ENCODE results near the gene MED13L.

The MED13L gene

GRCh38 chr12:116313194-116313927 lies 35.9 kb upstream of the MED13L start:
- Histone ChIP-seq H3F3A (ENCODE audit: insufficient read depth) (no peaks in the 10 kb centered on the region), H3K4me3 (ENCODE audit: insufficient read depth, low read length, poor library complexity, severe bottlenecking) (no peak overlapping the region), H3K27ac (ENCODE audit: low read depth, low read length) (no peak overlapping the region), H3K36me3 (ENCODE audit: low read length) (no peaks in the 10 kb centered on the region), H2AFZ (ENCODE audit: low read depth, low read length, severe bottlenecking) (no peak overlapping the region), H3K27me3 (ENCODE audit: low read length) (no peaks in the 10 kb centered on the region), H3K9ac (ENCODE audit: low read length) (no peak overlapping the region), H4K20me1 (ENCODE audit: low read depth, low read length) (no peaks in the 10 kb centered on the region), H3K9me2 (replicated peaks; ENCODE audit: insufficient read depth, low read length) (no peaks in the 10 kb centered on the region), H3K9me3 (ENCODE audit: insufficient read depth, low read length) (no peaks in the 10 kb centered on the region), H3K4me2 (ENCODE audit: low read depth, low read length, poor library complexity, severe bottlenecking) (no peak overlapping the region), H3K79me2 (ENCODE audit: insufficient read depth, low read length) (no peaks in the 10 kb centered on the region)
- TF ChIP-seq CTCF (IDR thresholded peaks at IDR 0.05; ENCODE audit: insufficient read depth, low read length, poor library complexity, severe bottlenecking) (no peak), EZH2phosphoT487 (conservative IDR thresholded peaks at IDR 0.05; ENCODE audit: low read length) (no peak)

GRCh38 chr12:116310082-116310481 lies 32.6 kb upstream of the MED13L start:
- H3K79me2 ChIP-seq (ENCODE audit: insufficient read depth, low read length): no peaks in the 10 kb centered on the region
- H2AFZ ChIP-seq (ENCODE audit: low read depth, low read length, severe bottlenecking): no peak overlapping the region
- no peaks in the 10 kb centered on the region for H3F3A ChIP-seq (ENCODE audit: insufficient read depth)

GRCh38 chr12:116309343-116309742 lies 31.9 kb upstream of the MED13L start:
- no peak overlapping the region for H3K4me2 ChIP-seq (ENCODE audit: low read depth, low read length, poor library complexity, severe bottlenecking)
- no peak overlapping the region for H3K27ac ChIP-seq (ENCODE audit: low read depth, low read length)
- no peaks in the 10 kb centered on the region for H3K36me3 ChIP-seq (ENCODE audit: low read length)
- no peaks in the 10 kb centered on the region for H3F3A ChIP-seq (ENCODE audit: insufficient read depth)
- no peaks in the 10 kb centered on the region for H3K9me3 ChIP-seq (ENCODE audit: insufficient read depth, low read length)
- no peaks in the 10 kb centered on the region for H3K27me3 ChIP-seq (ENCODE audit: low read length)
- no peak overlapping the region for H2AFZ ChIP-seq (ENCODE audit: low read depth, low read length, severe bottlenecking)
- no peaks in the 10 kb centered on the region for H4K20me1 ChIP-seq (ENCODE audit: low read depth, low read length)
- H3K4me3 ChIP-seq (ENCODE audit: insufficient read depth, low read length, poor library complexity, severe bottlenecking): no peak overlapping the region
- no peaks in the 10 kb centered on the region for H3K9me2 ChIP-seq (replicated peaks; ENCODE audit: insufficient read depth, low read length)
- no peaks in the 10 kb centered on the region for H3K79me2 ChIP-seq (ENCODE audit: insufficient read depth, low read length)
- TF ChIP-seq EZH2phosphoT487 (conservative IDR thresholded peaks at IDR 0.05; ENCODE audit: low read length): no peak
- TF ChIP-seq CTCF (IDR thresholded peaks at IDR 0.05; ENCODE audit: insufficient read depth, low read length, poor library complexity, severe bottlenecking): no peak
- H3K9ac ChIP-seq (ENCODE audit: low read length): no peak overlapping the region

More at GRCh38 chr12:116310082-116310481, 32.6 kb upstream of the MED13L start:
- H3K9me2 ChIP-seq (replicated peaks; ENCODE audit: insufficient read depth, low read length): no peaks in the 10 kb centered on the region
- H3K4me3 ChIP-seq (ENCODE audit: insufficient read depth, low read length, poor library complexity, severe bottlenecking): no peak overlapping the region
- H3K9ac ChIP-seq (ENCODE audit: low read length): no peak overlapping the region
- H4K20me1 ChIP-seq (ENCODE audit: low read depth, low read length): no peaks in the 10 kb centered on the region
- no peaks in the 10 kb centered on the region for H3K36me3 ChIP-seq (ENCODE audit: low read length)
- no peak for TF ChIP-seq EZH2phosphoT487 (conservative IDR thresholded peaks at IDR 0.05; ENCODE audit: low read length)
- no peak for TF ChIP-seq CTCF (IDR thresholded peaks at IDR 0.05; ENCODE audit: insufficient read depth, low read length, poor library complexity, severe bottlenecking)
- no peak overlapping the region for H3K27ac ChIP-seq (ENCODE audit: low read depth, low read length)
- H3K27me3 ChIP-seq (ENCODE audit: low read length): no peaks in the 10 kb centered on the region
- no peak overlapping the region for H3K4me2 ChIP-seq (ENCODE audit: low read depth, low read length, poor library complexity, severe bottlenecking)
- H3K9me3 ChIP-seq (ENCODE audit: insufficient read depth, low read length): no peaks in the 10 kb centered on the region

Data from SU-DHL-6 (cell line).